ENCODE measurements around the gene KRT20. TPM values are rescaled to one million over a fixed set of nuclear protein-coding genes. Genes with fewer than 3 reads are reported as not detected.

KRT20 gene
- total RNA-seq, 3 donors from 2014 or later (not counting 1 experiment from before 2014, with no cell fraction given): not detected

GRCh38 chr17:40841246-40841645, 43.8 kb downstream of the KRT20 start:
- no peak overlapping the region for H3K27ac ChIP-seq (ENCODE audit: low read length)
- 100% methylated on average over 1 of the region's 3 CpGs for WGBS (ENCODE audit: insufficient coverage)
- H3K4me1 Mint-ChIP-seq: no peaks in the 10 kb centered on the region
- H3K4me3 ChIP-seq (ENCODE audit: low read length): no peak overlapping the region
- no peaks in the 10 kb centered on the region for H3K36me3 Mint-ChIP-seq
- no peak for TF ChIP-seq CTCF (IDR thresholded peaks at IDR 0.05)
- no peaks in the 10 kb centered on the region for H3K9me3 Mint-ChIP-seq
- H3K36me3 ChIP-seq (ENCODE audit: control insufficient read depth, insufficient read depth, low read length): no peaks in the 10 kb centered on the region
- H3K4me1 ChIP-seq (ENCODE audit: control insufficient read depth, insufficient read depth, low read length): no peaks in the 10 kb centered on the region
- no peaks in the 10 kb centered on the region for H3K27me3 ChIP-seq (ENCODE audit: control insufficient read depth, insufficient read depth, low read length)
- ATAC-seq: no peak
- H3K4me3 Mint-ChIP-seq: no peak overlapping the region
- DNase-seq: no peak
- intact Hi-C loops (cut with micrococcal nuclease): no loop called here
- H3K27me3 Mint-ChIP-seq (ENCODE audit: low read depth in 2 of 2): peaks cover 28 to 66% of the 10 kb centered on the region in 2 donors
- H3K27ac Mint-ChIP-seq: no peak overlapping the region
- no peaks in the 10 kb centered on the region for H3K9me3 ChIP-seq (ENCODE audit: control insufficient read depth, insufficient read depth, low read length)

- Mint-ChIP-seq H3K4me3 (no peak overlapping the region), H3K9me3 (no peaks in the 10 kb centered on the region), H3K27ac (no peak overlapping the region), H3K27me3 (ENCODE audit: low read depth in 2 of 2) (peaks cover 11 to 46% of the 10 kb centered on the region in 2 donors), H3K36me3 (no peaks in the 10 kb centered on the region), H3K4me1 (no peaks in the 10 kb centered on the region)
- ATAC-seq: no peak
- WGBS (ENCODE audit: insufficient coverage): 89% methylated on average over 3 of the region's 3 CpGs
- Histone ChIP-seq H3K27me3 (ENCODE audit: control insufficient read depth, insufficient read depth, low read length) (no peaks in the 10 kb centered on the region), H3K4me1 (ENCODE audit: control insufficient read depth, insufficient read depth, low read length) (no peaks in the 10 kb centered on the region), H3K36me3 (ENCODE audit: control insufficient read depth, insufficient read depth, low read length) (no peaks in the 10 kb centered on the region), H3K4me3 (ENCODE audit: low read length) (no peak overlapping the region), H3K9me3 (ENCODE audit: control insufficient read depth, insufficient read depth, low read length) (no peaks in the 10 kb centered on the region), H3K27ac (ENCODE audit: low read length) (no peak overlapping the region)
- TF ChIP-seq CTCF (IDR thresholded peaks at IDR 0.05): no peak
- DNase-seq: no peak
- intact Hi-C loops (cut with micrococcal nuclease): no loop called here
Observed at GRCh38 chr17:40839194-40839593, 45.8 kb downstream of the KRT20 start.

- no peaks in the 10 kb centered on the region for H3K9me3 Mint-ChIP-seq
- WGBS (ENCODE audit: insufficient coverage): 98% methylated on average over 4 of the region's 4 CpGs
- no peaks in the 10 kb centered on the region for H3K36me3 ChIP-seq (ENCODE audit: control insufficient read depth, insufficient read depth, low read length)
- no peak overlapping the region for H3K27ac ChIP-seq (ENCODE audit: low read length)
- H3K4me1 ChIP-seq (ENCODE audit: control insufficient read depth, insufficient read depth, low read length): no peaks in the 10 kb centered on the region
- no peaks in the 10 kb centered on the region for H3K27me3 ChIP-seq (ENCODE audit: control insufficient read depth, insufficient read depth, low read length)
- H3K9me3 ChIP-seq (ENCODE audit: control insufficient read depth, insufficient read depth, low read length): no peaks in the 10 kb centered on the region
- no peak for TF ChIP-seq CTCF (IDR thresholded peaks at IDR 0.05)
- ATAC-seq (no peak), DNase-seq (no peak)
- H3K4me1 Mint-ChIP-seq: no peaks in the 10 kb centered on the region
- intact Hi-C loops (cut with micrococcal nuclease): no loop called here
- H3K4me3 Mint-ChIP-seq: no peak overlapping the region
- no peaks in the 10 kb centered on the region for H3K36me3 Mint-ChIP-seq
- H3K4me3 ChIP-seq (ENCODE audit: low read length): no peak overlapping the region
- peaks cover 6 to 23% of the 10 kb centered on the region in 2 donors for H3K27me3 Mint-ChIP-seq (ENCODE audit: low read depth in 2 of 2)
- no peak overlapping the region for H3K27ac Mint-ChIP-seq
Observed at GRCh38 chr17:40836020-40836419, 49.0 kb downstream of the KRT20 start.

- no peaks in the 10 kb centered on the region for H3K36me3 ChIP-seq (ENCODE audit: control insufficient read depth, insufficient read depth, low read length)
- H3K4me1 Mint-ChIP-seq: no peaks in the 10 kb centered on the region
- DNase-seq (no peak), ATAC-seq (no peak)
- no peak overlapping the region for H3K27ac Mint-ChIP-seq
- H3K4me3 ChIP-seq (ENCODE audit: low read length): no peak overlapping the region
- H3K27me3 Mint-ChIP-seq (ENCODE audit: low read depth in 2 of 2): peaks cover 2 to 18% of the 10 kb centered on the region in 2 donors
- intact Hi-C loops (cut with micrococcal nuclease): no loop called here
- no peak overlapping the region for H3K27ac ChIP-seq (ENCODE audit: low read length)
- TF ChIP-seq CTCF (IDR thresholded peaks at IDR 0.05): no peak
- peaks cover 0 to 2% of the 10 kb centered on the region in 2 donors for H3K9me3 Mint-ChIP-seq
- peaks cover 3% of the 10 kb centered on the region for H3K27me3 ChIP-seq (ENCODE audit: control insufficient read depth, insufficient read depth, low read length)
- H3K4me1 ChIP-seq (ENCODE audit: control insufficient read depth, insufficient read depth, low read length): no peaks in the 10 kb centered on the region
- H3K9me3 ChIP-seq (ENCODE audit: control insufficient read depth, insufficient read depth, low read length): no peaks in the 10 kb centered on the region
- H3K36me3 Mint-ChIP-seq: no peaks in the 10 kb centered on the region
- no peak overlapping the region for H3K4me3 Mint-ChIP-seq
Observed at GRCh38 chr17:40833882-40834281, 51.2 kb downstream of the KRT20 start.

Measured in natural killer cell (primary cell).